ENCODE measurements around the gene FBRSL1.

FBRSL1 gene

DNA sequence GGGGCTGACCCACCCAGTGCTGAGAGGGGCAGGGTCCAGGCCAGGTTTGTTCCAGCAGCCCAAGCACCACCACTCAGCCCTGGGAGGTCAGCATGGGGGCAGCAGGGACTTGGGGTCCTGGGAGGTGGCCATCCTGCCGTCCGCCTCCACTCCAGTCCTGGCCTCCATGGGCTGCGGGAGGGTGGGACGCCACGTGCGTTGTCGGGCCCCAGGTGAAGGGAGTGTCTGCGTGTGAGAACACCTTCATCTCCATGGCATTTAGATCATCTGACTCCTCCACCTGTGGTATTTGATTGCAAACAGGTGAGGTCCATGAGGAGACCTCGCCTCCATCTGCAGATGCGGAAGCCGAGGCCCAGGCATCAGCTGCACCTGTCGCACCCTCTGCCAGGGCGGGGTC lies 44.1 kb downstream of the FBRSL1 start:
- no peak overlapping the region for H3K4me3 ChIP-seq (ENCODE audit: low read depth in 1 of 2, low read length in 2 of 2)
- no peaks in the 10 kb centered on the region for H3K4me1 ChIP-seq (ENCODE audit: control insufficient read depth in 1 of 2, insufficient read depth in 2 of 2, low read length in 2 of 2)
- no peaks in the 10 kb centered on the region for H3K9me3 ChIP-seq (ENCODE audit: control insufficient read depth in 1 of 2, low read length in 2 of 2)
- H3K36me3 ChIP-seq (ENCODE audit: control insufficient read depth in 1 of 2, insufficient read depth in 2 of 2, low read length in 2 of 2), result peaks cover 0 to 17% of the 10 kb centered on the region in 2 donors
- no peaks in the 10 kb centered on the region for H3K27me3 ChIP-seq (ENCODE audit: low read depth, low read length)
- no peak overlapping the region for H3K27ac ChIP-seq (ENCODE audit: low read length)

GRCh38 chr12:132535019-132535418 lies 45.1 kb downstream of the FBRSL1 start:
- no peak overlapping the region for H3K27ac ChIP-seq (ENCODE audit: low read length)
- no peaks in the 10 kb centered on the region for H3K9me3 ChIP-seq (ENCODE audit: control insufficient read depth in 1 of 2, low read length in 2 of 2)
- no peaks in the 10 kb centered on the region for H3K27me3 ChIP-seq (ENCODE audit: low read depth, low read length)
- peaks cover 0 to 12% of the 10 kb centered on the region in 2 donors for H3K36me3 ChIP-seq (ENCODE audit: control insufficient read depth in 1 of 2, insufficient read depth in 2 of 2, low read length in 2 of 2)
- H3K4me3 ChIP-seq (ENCODE audit: low read depth in 1 of 2, low read length in 2 of 2), result no peak overlapping the region
- no peaks in the 10 kb centered on the region for H3K4me1 ChIP-seq (ENCODE audit: control insufficient read depth in 1 of 2, insufficient read depth in 2 of 2, low read length in 2 of 2)

- H3K4me3 ChIP-seq (ENCODE audit: low read depth in 1 of 2, low read length in 2 of 2), result no peak overlapping the region
- no peaks in the 10 kb centered on the region for H3K4me1 ChIP-seq (ENCODE audit: control insufficient read depth in 1 of 2, insufficient read depth in 2 of 2, low read length in 2 of 2)
- H3K9me3 ChIP-seq (ENCODE audit: control insufficient read depth in 1 of 2, low read length in 2 of 2), result no peaks in the 10 kb centered on the region
- no peaks in the 10 kb centered on the region for H3K27me3 ChIP-seq (ENCODE audit: low read depth, low read length)
- H3K27ac ChIP-seq (ENCODE audit: low read length), result no peak overlapping the region
- H3K36me3 ChIP-seq (ENCODE audit: control insufficient read depth in 1 of 2, insufficient read depth in 2 of 2, low read length in 2 of 2), result peaks cover 0 to 12% of the 10 kb centered on the region in 2 donors
These were observed 46.3 kb downstream of the FBRSL1 start for GRCh38 chr12:132536102-132536876.

DNA sequence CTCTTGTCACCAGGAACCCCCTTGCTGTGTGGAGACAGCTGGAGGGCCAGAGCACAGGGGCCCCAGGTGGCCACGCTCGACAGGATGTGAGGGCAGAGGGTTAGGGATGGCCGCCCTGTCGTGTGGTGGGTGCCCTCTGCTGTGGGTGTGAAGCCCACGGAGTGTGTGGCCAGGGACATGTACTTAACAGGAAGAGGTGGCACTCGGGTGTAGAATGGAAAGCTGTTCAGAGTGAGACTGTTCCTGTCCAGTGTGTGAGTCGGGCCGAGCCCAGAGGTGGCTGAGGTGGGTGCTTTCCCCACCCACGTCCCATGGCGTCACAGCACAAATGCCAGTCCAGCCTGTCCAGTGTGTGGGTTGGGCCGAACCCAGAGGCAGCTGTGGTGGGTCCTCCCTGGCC lies 47.1 kb downstream of the FBRSL1 start:
- Histone ChIP-seq H3K27me3 (ENCODE audit: low read depth, low read length) (no peaks in the 10 kb centered on the region), H3K27ac (ENCODE audit: low read length) (no peak overlapping the region), H3K36me3 (ENCODE audit: control insufficient read depth in 1 of 2, insufficient read depth in 2 of 2, low read length in 2 of 2) (peaks cover 0 to 12% of the 10 kb centered on the region in 2 donors), H3K9me3 (ENCODE audit: control insufficient read depth in 1 of 2, low read length in 2 of 2) (no peaks in the 10 kb centered on the region), H3K4me1 (ENCODE audit: control insufficient read depth in 1 of 2, insufficient read depth in 2 of 2, low read length in 2 of 2) (no peaks in the 10 kb centered on the region), H3K4me3 (ENCODE audit: low read depth in 1 of 2, low read length in 2 of 2) (no peak overlapping the region)

GRCh38 chr12:132537836-132538662 lies 48.1 kb downstream of the FBRSL1 start:
- Histone ChIP-seq H3K9me3 (ENCODE audit: control insufficient read depth in 1 of 2, low read length in 2 of 2) (no peaks in the 10 kb centered on the region), H3K4me3 (ENCODE audit: low read depth in 1 of 2, low read length in 2 of 2) (no peak overlapping the region), H3K27ac (ENCODE audit: low read length) (no peak overlapping the region), H3K4me1 (ENCODE audit: control insufficient read depth in 1 of 2, insufficient read depth in 2 of 2, low read length in 2 of 2) (no peaks in the 10 kb centered on the region), H3K36me3 (ENCODE audit: control insufficient read depth in 1 of 2, insufficient read depth in 2 of 2, low read length in 2 of 2) (peaks cover 0 to 12% of the 10 kb centered on the region in 2 donors), H3K27me3 (ENCODE audit: low read depth, low read length) (no peaks in the 10 kb centered on the region)

DNA sequence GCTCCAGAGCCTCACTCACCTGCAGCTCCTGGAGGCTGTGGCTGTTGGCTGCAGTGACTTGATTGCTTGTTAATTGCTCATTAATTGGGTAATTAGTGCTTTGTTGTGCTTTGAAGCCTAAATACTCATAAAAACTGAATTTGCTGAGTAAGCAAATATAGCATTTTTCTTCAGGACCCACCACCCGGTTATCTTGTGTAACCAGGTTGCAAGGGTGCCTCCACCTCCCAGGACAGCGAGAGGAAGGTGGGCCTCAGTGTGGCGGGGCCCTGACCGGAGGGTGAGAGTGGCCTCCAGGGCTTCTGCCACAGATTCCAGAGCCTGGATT lies 48.7 kb downstream of the FBRSL1 start:
- no peaks in the 10 kb centered on the region for H3K9me3 ChIP-seq (ENCODE audit: control insufficient read depth in 1 of 2, low read length in 2 of 2)
- no peak overlapping the region for H3K27ac ChIP-seq (ENCODE audit: low read length)
- no peaks in the 10 kb centered on the region for H3K4me1 ChIP-seq (ENCODE audit: control insufficient read depth in 1 of 2, insufficient read depth in 2 of 2, low read length in 2 of 2)
- peaks cover 3 to 13% of the 10 kb centered on the region in 2 donors for H3K36me3 ChIP-seq (ENCODE audit: control insufficient read depth in 1 of 2, insufficient read depth in 2 of 2, low read length in 2 of 2)
- no peak overlapping the region for H3K4me3 ChIP-seq (ENCODE audit: low read depth in 1 of 2, low read length in 2 of 2)
- no peaks in the 10 kb centered on the region for H3K27me3 ChIP-seq (ENCODE audit: low read depth, low read length)

DNA sequence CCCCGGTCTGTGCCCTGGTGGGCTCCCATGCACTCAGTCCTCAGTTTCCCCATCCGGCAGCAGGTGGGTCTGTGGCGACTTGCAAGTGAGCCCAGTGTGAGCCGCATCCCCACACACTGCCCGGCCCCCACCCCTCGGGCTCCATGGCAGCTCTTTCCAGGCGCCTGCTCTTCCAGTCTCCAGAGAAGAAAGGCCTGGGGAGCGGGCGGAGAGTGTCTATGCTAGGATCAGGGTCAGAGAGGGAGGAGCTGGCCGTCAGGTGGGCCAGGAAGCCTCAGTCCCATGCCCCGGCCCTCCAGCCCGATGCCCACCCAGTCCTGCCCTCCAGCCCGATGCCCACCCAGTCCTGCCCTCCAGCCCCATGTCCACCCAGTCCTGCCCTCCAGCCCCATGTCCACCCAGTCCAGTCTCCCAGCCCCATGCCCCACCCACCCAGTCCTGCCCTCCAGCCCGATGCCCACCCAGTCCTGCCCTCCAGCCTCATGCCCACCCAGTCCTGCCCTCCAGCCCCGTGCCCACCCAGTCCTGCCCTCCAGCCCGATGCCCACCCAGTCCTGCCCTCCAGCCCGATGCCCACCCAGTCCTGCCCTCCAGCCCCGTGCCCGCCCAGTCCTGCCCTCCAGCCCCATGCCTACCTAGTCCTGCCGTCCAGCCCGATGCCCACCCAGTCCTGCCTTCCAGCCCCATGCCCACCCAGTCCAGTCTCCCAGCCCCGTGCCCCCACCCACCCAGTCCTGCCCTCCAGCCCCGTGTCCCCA lies 49.2 kb downstream of the FBRSL1 start:
- Histone ChIP-seq H3K9me3 (ENCODE audit: control insufficient read depth in 1 of 2, low read length in 2 of 2) (no peaks in the 10 kb centered on the region), H3K4me3 (ENCODE audit: low read depth in 1 of 2, low read length in 2 of 2) (no peak overlapping the region), H3K4me1 (ENCODE audit: control insufficient read depth in 1 of 2, insufficient read depth in 2 of 2, low read length in 2 of 2) (no peaks in the 10 kb centered on the region), H3K36me3 (ENCODE audit: control insufficient read depth in 1 of 2, insufficient read depth in 2 of 2, low read length in 2 of 2) (peaks cover 3 to 10% of the 10 kb centered on the region in 2 donors), H3K27me3 (ENCODE audit: low read depth, low read length) (no peaks in the 10 kb centered on the region), H3K27ac (ENCODE audit: low read length) (no peak overlapping the region)

DNA sequence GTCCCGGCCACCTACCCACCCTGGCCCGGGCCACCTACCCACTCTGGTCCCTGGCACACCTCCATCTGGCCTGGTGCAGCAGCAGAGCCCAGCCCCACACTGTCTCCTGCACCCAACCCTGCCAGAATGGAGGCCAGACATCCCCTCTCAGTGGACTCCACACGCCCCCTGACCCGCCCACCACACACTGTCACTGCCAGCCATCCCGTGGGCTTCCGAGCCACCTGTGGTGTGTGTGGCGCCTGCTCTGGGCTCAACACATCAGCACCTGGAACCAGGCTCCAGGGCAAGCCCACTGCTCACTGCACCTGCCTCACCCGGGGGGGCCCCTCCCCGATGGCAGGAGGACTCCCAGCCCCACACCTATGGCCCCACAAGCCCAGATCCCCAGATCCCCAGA lies 50.5 kb downstream of the FBRSL1 start:
- no peaks in the 10 kb centered on the region for H3K27me3 ChIP-seq (ENCODE audit: low read depth, low read length)
- no peak overlapping the region for H3K27ac ChIP-seq (ENCODE audit: low read length)
- no peaks in the 10 kb centered on the region for H3K4me1 ChIP-seq (ENCODE audit: control insufficient read depth in 1 of 2, insufficient read depth in 2 of 2, low read length in 2 of 2)
- H3K4me3 ChIP-seq (ENCODE audit: low read depth in 1 of 2, low read length in 2 of 2), result no peak overlapping the region
- no peaks in the 10 kb centered on the region for H3K9me3 ChIP-seq (ENCODE audit: control insufficient read depth in 1 of 2, low read length in 2 of 2)
- H3K36me3 ChIP-seq (ENCODE audit: control insufficient read depth in 1 of 2, insufficient read depth in 2 of 2, low read length in 2 of 2), result peaks cover 3 to 6% of the 10 kb centered on the region in 2 donors

DNA sequence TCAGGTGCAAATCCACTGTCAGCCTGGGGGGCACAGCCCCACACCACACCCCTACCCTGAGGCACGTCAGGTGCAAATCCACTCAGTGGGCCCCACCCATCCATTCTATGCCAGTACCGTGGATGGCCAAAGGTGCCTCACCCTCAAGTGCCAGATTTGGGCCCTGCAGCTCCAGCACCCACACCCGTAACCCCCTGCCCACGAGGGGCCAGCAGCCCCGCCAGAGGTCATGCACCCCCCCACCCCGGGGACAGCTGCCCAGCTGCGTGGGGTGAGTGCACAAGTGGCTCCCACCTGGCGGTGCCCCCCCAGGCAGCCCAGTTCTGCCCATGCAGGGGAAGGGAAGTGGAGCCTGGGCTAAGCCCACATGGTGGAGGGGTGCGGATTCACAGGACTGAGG lies 51.2 kb downstream of the FBRSL1 start:
- H3K36me3 ChIP-seq (ENCODE audit: control insufficient read depth in 1 of 2, insufficient read depth in 2 of 2, low read length in 2 of 2), result peaks cover 3 to 6% of the 10 kb centered on the region in 2 donors
- no peak overlapping the region for H3K27ac ChIP-seq (ENCODE audit: low read length)
- no peaks in the 10 kb centered on the region for H3K4me1 ChIP-seq (ENCODE audit: control insufficient read depth in 1 of 2, insufficient read depth in 2 of 2, low read length in 2 of 2)
- H3K4me3 ChIP-seq (ENCODE audit: low read depth in 1 of 2, low read length in 2 of 2), result no peak overlapping the region
- H3K9me3 ChIP-seq (ENCODE audit: control insufficient read depth in 1 of 2, low read length in 2 of 2), result no peaks in the 10 kb centered on the region
- H3K27me3 ChIP-seq (ENCODE audit: low read depth, low read length), result no peaks in the 10 kb centered on the region

- Histone ChIP-seq H3K36me3 (ENCODE audit: control insufficient read depth in 1 of 2, insufficient read depth in 2 of 2, low read length in 2 of 2) (peaks cover 3 to 6% of the 10 kb centered on the region in 2 donors), H3K4me1 (ENCODE audit: control insufficient read depth in 1 of 2, insufficient read depth in 2 of 2, low read length in 2 of 2) (no peaks in the 10 kb centered on the region), H3K27ac (ENCODE audit: low read length) (no peak overlapping the region), H3K4me3 (ENCODE audit: low read depth in 1 of 2, low read length in 2 of 2) (no peak overlapping the region), H3K27me3 (ENCODE audit: low read depth, low read length) (no peaks in the 10 kb centered on the region), H3K9me3 (ENCODE audit: control insufficient read depth in 1 of 2, low read length in 2 of 2) (no peaks in the 10 kb centered on the region)
These were observed 52.0 kb downstream of the FBRSL1 start for GRCh38 chr12:132541996-132542395.

- H3K36me3 ChIP-seq (ENCODE audit: control insufficient read depth in 1 of 2, insufficient read depth in 2 of 2, low read length in 2 of 2), result peaks cover 3 to 6% of the 10 kb centered on the region in 2 donors
These were observed 52.7 kb downstream of the FBRSL1 start for GRCh38 chr12:132542661-132543060.

More at GRCh38 chr12:132542661-132543060, 52.7 kb downstream of the FBRSL1 start:
- Histone ChIP-seq H3K9me3 (ENCODE audit: control insufficient read depth in 1 of 2, low read length in 2 of 2) (no peaks in the 10 kb centered on the region), H3K4me3 (ENCODE audit: low read depth in 1 of 2, low read length in 2 of 2) (no peak overlapping the region), H3K27me3 (ENCODE audit: low read depth, low read length) (no peaks in the 10 kb centered on the region), H3K27ac (ENCODE audit: low read length) (no peak overlapping the region), H3K4me1 (ENCODE audit: control insufficient read depth in 1 of 2, insufficient read depth in 2 of 2, low read length in 2 of 2) (no peaks in the 10 kb centered on the region)
